Measurements from ENCODE around the gene B3GAT1.

The B3GAT1 gene

GRCh38 chr11:134333312-134333711 lies 78.7 kb downstream of the B3GAT1 start:
- DNase-seq: no peak

GRCh38 chr11:134332782-134333181 lies 79.3 kb downstream of the B3GAT1 start:
- no peak for DNase-seq

- DNase-seq: no peak
These were observed 79.8 kb downstream of the B3GAT1 start for GRCh38 chr11:134332189-134332631.

GRCh38 chr11:134331354-134332188 lies 80.5 kb downstream of the B3GAT1 start, which contains the start of gene GLB1L2:
TSS of gene GLB1L2 (plus strand) at chr11:134331988. CDS start at chr11:134332062, 74 bp downstream.
- DNase-seq: peak; percentile 33

- DNase-seq: no peak
These were observed 81.3 kb downstream of the B3GAT1 start for GRCh38 chr11:134330611-134331353.
